ENCODE measurements around the gene SPTBN5. TPM values are rescaled to one million over a fixed set of nuclear protein-coding genes. Genes with fewer than 3 reads are reported as not detected.

SPTBN5 gene
- total RNA-seq, 1 experiment from 2014 or later, result 1.2 TPM

GRCh38 chr15:41836073-41836472 lies 57.8 kb downstream of the SPTBN5 start:
- no peak for DNase-seq (ENCODE audit: low spot score)
- H3K36me3 Mint-ChIP-seq, result peaks cover 7% of the 10 kb centered on the region; the same call in 1 of the 2 replicates
- CTCF ChIA-PET, result no interaction called here
- H3K27me3 Mint-ChIP-seq (ENCODE audit: low read depth), result no peaks in the 10 kb centered on the region
- TF ChIP-seq KAT7 (CRISPR knock-in tag; IDR thresholded peaks at IDR 0.05; ENCODE audit: borderline replicate concordance), result no peak
- H3K4me1 Mint-ChIP-seq, result no peaks in the 10 kb centered on the region
- no peak overlapping the region for H3K27ac Mint-ChIP-seq
- POLR2A ChIA-PET, result no interaction called here
- no peaks in the 10 kb centered on the region for H3K9me3 Mint-ChIP-seq
- no peak overlapping the region for H3K4me3 Mint-ChIP-seq
- no peak for ATAC-seq

GRCh38 chr15:41834096-41834495 lies 59.8 kb downstream of the SPTBN5 start:
- DNase-seq (ENCODE audit: low spot score), result no peak
- Mint-ChIP-seq H3K36me3 (peaks cover 7% of the 10 kb centered on the region; the same call in 1 of the 2 replicates), H3K4me1 (no peaks in the 10 kb centered on the region), H3K9me3 (no peaks in the 10 kb centered on the region), H3K27ac (no peak overlapping the region), H3K4me3 (no peak overlapping the region), H3K27me3 (ENCODE audit: low read depth) (no peaks in the 10 kb centered on the region)
- no peak for ATAC-seq
- CTCF ChIA-PET, result no interaction called here
- TF ChIP-seq CTCF (IDR thresholded peaks at IDR 0.05) (no peak), SMAD4 (CRISPR knock-in tag; IDR thresholded peaks at IDR 0.05) (no peak), ZNF423 (CRISPR knock-in tag; IDR thresholded peaks at IDR 0.05) (no peak), RORB (CRISPR knock-in tag; IDR thresholded peaks at IDR 0.05) (no peak), USF2 (CRISPR knock-in tag; IDR thresholded peaks at IDR 0.05) (no peak), ETV6 (CRISPR knock-in tag; IDR thresholded peaks at IDR 0.05) (no peak), NR1H2 (CRISPR knock-in tag; IDR thresholded peaks at IDR 0.05) (no peak), ZNF121 (CRISPR knock-in tag; IDR thresholded peaks at IDR 0.05) (no peak), ZNF416 (CRISPR knock-in tag; IDR thresholded peaks at IDR 0.05) (no peak), MXD4 (CRISPR knock-in tag; IDR thresholded peaks at IDR 0.05; ENCODE audit: borderline replicate concordance) (no peak), ZNF532 (CRISPR knock-in tag; IDR thresholded peaks at IDR 0.05; ENCODE audit: borderline replicate concordance) (no peak), KAT7 (CRISPR knock-in tag; IDR thresholded peaks at IDR 0.05; ENCODE audit: borderline replicate concordance) (no peak)
- TF ChIP-seq, protein P1, sequence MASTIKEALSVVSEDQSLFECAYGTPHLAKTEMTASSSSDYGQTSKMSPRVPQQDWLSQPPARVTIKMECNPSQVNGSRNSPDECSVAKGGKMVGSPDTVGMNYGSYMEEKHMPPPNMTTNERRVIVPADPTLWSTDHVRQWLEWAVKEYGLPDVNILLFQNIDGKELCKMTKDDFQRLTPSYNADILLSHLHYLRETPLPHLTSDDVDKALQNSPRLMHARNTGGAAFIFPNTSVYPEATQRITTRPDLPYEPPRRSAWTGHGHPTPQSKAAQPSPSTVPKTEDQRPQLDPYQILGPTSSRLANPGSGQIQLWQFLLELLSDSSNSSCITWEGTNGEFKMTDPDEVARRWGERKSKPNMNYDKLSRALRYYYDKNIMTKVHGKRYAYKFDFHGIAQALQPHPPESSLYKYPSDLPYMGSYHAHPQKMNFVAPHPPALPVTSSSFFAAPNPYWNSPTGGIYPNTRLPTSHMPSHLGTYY (CRISPR knock-in tag; IDR thresholded peaks at IDR 0.05), result no peak
- POLR2A ChIA-PET, result no interaction called here

GRCh38 chr15:41832875-41833274 lies 61.0 kb downstream of the SPTBN5 start:
- no peaks in the 10 kb centered on the region for H3K9me3 Mint-ChIP-seq
- peaks cover 7% of the 10 kb centered on the region; the same call in 1 of the 2 replicates for H3K36me3 Mint-ChIP-seq
- CTCF ChIA-PET, result interaction anchor here (0.9 to 1.5 kb wide), 2 partner anchors 59 to 229 kb away, joined by 4 to 6 read pairs; partner anchors contain the start of gene MAPKBP1
- ATAC-seq (no peak), DNase-seq (ENCODE audit: low spot score) (no peak)
- peaks cover 7% of the 10 kb centered on the region for H3K4me1 Mint-ChIP-seq
- H3K27ac Mint-ChIP-seq, result no peak overlapping the region
- H3K4me3 Mint-ChIP-seq, result no peak overlapping the region
- H3K27me3 Mint-ChIP-seq (ENCODE audit: low read depth), result no peaks in the 10 kb centered on the region
- POLR2A ChIA-PET, result interaction anchor here (1.4 kb wide), 1 partner anchor 48 kb away, joined by 3 read pairs; no protein-coding TSS in a partner anchor
- TF ChIP-seq JAZF1 (CRISPR knock-in tag; IDR thresholded peaks at IDR 0.05) (no peak), IRF1 (CRISPR knock-in tag; IDR thresholded peaks at IDR 0.05) (no peak), USF2 (CRISPR knock-in tag; IDR thresholded peaks at IDR 0.05) (no peak), GRHL2 (CRISPR knock-in tag; IDR thresholded peaks at IDR 0.05; ENCODE audit: insufficient replicate concordance, severe bottlenecking) (no peak)
- TF ChIP-seq, protein P2, sequence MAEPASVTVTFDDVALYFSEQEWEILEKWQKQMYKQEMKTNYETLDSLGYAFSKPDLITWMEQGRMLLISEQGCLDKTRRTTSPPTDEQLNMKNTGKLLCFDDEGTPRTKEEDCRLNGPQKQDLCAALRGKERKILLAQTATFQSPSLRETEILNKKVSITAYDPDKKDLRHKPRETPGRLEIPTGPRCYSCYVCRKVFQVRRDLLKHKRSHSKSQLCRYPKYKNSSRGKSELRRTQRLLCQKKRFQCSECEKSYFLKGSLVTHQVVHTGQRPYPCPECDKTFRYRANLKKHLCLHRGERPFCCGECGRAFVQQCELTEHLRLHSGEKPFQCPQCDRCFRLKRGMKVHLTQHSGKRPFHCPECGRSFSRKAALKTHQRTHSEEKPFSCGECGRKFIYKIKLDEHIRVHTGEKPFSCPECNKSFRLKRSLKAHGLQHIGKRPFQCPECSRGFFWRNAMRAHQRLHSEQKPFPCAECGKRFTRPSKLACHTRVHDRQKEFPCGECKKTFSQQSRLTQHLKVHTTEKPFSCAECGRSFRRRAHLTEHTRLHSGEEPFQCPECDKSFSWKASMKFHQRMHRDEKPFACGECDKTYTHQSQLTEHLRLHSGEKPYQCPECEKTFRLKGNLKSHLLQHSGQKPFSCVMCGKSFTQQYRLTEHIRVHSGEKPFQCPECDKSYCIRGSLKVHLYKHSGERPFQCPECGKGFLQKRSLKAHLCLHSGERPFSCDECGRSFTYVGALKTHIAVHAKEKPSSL (CRISPR knock-in tag; conservative IDR thresholded peaks at IDR 0.05), result no peak
- TF ChIP-seq, protein P3, sequence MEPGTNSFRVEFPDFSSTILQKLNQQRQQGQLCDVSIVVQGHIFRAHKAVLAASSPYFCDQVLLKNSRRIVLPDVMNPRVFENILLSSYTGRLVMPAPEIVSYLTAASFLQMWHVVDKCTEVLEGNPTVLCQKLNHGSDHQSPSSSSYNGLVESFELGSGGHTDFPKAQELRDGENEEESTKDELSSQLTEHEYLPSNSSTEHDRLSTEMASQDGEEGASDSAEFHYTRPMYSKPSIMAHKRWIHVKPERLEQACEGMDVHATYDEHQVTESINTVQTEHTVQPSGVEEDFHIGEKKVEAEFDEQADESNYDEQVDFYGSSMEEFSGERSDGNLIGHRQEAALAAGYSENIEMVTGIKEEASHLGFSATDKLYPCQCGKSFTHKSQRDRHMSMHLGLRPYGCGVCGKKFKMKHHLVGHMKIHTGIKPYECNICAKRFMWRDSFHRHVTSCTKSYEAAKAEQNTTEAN (CRISPR knock-in tag; IDR thresholded peaks at IDR 0.05), result no peak
